H1 (cell line): ENCODE measurements around the gene OR1I1. TPM values are rescaled to one million over a fixed set of nuclear protein-coding genes. Genes with fewer than 3 reads are reported as not detected.

Experiments used
- ASH2L ChIP-seq: fragments of 200-600, 300-600 bp; sonication (generic); IDR thresholded peaks from one replicate; pipeline ENCODE4 v1.7.1; 2017; ENCODE audit warnings: low read length
- CHD1 ChIP-seq: IDR thresholded peaks from 2 replicates; pipeline ENCODE4 v1.6.1; 2012; ENCODE audit warnings: low read depth, low read length, improper control_type of control experiment
- CHD7 ChIP-seq: fragments of 300-600 bp; sonication (generic); IDR thresholded peaks from 2 replicates; pipeline ENCODE4 v1.7.1; 2012; ENCODE audit warnings: low read length, moderate library complexity, mild to moderate bottlenecking, inconsistent platforms; ENCODE audit not compliant: insufficient replicate concordance
- E2F6 ChIP-seq: IDR thresholded peaks from 2 replicates; pipeline ENCODE4 v1.6.1; 2012; ENCODE audit warnings: inconsistent platforms
- SRF ChIP-seq: IDR thresholded peaks from 2 replicates; pipeline ENCODE4 v1.6.1; 2011; ENCODE audit warnings: mild to moderate bottlenecking, low read depth, low read length, moderate library complexity
- TCF12 ChIP-seq: IDR thresholded peaks from 2 replicates; pipeline ENCODE4 v1.6.1; 2011; ENCODE audit warnings: low read depth, mild to moderate bottlenecking, low read length
- polyA plus RNA-seq, 7 experiments: library from polyadenylated mRNA; depleted of rRNA in 3 of 7; stranded (reverse) in 5 of 7; unstranded in 2 of 7; fragments of >200 nt in 5 of 7; fragments of 200-250 nt in 2 of 7; gene quantifications; 1 replicate in 5 of 7; 2 replicates in 1 of 7; 4 replicates in 1 of 7; pipeline versions ENCODE4 v1.2.1 to v1.2.3, GENCODE V29; 2011 to 2013; ENCODE audit warnings: missing spikeins in 2 of 7, mixed read lengths in 2 of 7
- total RNA-seq: library from RNA; stranded (reverse); fragmentation: NEBNext Ultra II Directional; extraction: Animal tissue kit (Norgen Biotek cat#: 25700); gene quantifications from 2 replicates; pipeline ENCODE4 v1.2.1, GENCODE V29; 2021

Gene OR1I1
- total and polyA plus RNA-seq, 2 of the 8 experiments (the other 6 are each of a cell fraction or from before 2014, with no cell fraction given) = not detected

- TF ChIP-seq CHD7 (no peak), ASH2L (no peak), TCF12 (no peak), E2F6 (no peak), SRF (no peak), CHD1 (no peak)
Measured at GRCh38 chr19:15122331-15123030, 40.5 kb downstream of the OR1I1 start (continued).
